UCSD-AML1 (cell line): Measurements from ENCODE around the gene REM2.

Source experiments
- DNase-seq: peaks from one replicate; lab custom pipeline; 2025; ENCODE audit not compliant: unreplicated experiment; lab: John Stamatoyannopoulos, UW

Gene REM2

DNA sequence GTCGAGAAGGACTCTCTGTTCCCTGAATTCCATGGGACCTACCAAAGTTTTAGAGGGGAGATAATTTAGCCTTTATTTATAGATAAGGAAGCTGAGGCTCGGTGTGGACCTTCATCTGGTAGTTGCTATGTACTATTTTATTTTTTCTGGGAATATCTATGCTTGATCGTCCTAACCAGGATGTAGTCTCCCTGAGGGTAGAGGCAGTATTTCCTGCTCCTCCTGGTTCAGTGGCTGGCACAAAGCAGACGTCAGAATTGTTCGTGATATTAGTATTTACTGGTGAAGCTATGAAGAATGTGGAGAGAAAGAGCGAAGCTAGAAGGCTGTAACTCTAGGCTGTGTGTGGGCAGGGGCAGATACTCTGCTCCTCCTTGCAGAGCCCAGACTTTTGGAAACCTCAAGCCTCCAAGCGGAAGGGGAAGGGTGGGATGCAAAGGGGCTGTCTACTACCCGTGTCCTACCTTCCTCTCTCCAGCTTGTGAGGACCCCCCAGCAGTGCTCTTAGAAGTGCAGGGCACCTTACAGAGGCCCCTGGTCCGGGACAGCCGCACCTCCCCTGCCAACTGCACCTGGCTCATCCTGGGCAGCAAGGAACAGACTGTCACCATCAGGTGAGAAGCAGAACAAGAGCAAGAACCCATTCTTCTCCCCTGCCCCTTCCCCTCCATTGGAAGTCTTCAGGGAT is 10.0 kb upstream of the REM2 start:
- DNase-seq: no peak

DNA sequence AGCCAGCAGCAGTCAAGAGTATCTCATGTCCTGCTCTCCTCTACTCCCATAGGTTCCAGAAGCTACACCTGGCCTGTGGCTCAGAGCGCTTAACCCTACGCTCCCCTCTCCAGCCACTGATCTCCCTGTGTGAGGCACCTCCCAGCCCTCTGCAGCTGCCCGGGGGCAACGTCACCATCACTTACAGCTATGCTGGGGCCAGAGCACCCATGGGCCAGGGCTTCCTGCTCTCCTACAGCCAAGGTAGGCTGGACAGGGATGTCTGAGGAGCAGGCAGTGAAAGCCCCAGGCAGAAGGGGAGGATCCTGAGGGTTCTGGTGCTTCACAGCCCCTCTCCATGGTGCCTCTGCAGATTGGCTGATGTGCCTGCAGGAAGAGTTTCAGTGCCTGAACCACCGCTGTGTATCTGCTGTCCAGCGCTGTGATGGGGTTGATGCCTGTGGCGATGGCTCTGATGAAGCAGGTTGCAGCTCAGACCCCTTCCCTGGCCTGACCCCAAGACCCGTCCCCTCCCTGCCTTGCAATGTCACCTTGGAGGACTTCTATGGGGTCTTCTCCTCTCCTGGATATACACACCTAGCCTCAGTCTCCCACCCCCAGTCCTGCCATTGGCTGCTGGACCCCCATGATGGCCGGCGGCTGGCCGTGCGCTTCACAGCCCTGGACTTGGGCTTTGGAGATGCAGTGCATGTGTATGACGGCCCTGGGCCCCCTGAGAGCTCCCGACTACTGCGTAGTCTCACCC is 7.8 kb upstream of the REM2 start:
- no peak for DNase-seq

- DNase-seq: no peak
Observed at GRCh38 chr14:22875748-22876319, 7.2 kb upstream of the REM2 start.

DNA sequence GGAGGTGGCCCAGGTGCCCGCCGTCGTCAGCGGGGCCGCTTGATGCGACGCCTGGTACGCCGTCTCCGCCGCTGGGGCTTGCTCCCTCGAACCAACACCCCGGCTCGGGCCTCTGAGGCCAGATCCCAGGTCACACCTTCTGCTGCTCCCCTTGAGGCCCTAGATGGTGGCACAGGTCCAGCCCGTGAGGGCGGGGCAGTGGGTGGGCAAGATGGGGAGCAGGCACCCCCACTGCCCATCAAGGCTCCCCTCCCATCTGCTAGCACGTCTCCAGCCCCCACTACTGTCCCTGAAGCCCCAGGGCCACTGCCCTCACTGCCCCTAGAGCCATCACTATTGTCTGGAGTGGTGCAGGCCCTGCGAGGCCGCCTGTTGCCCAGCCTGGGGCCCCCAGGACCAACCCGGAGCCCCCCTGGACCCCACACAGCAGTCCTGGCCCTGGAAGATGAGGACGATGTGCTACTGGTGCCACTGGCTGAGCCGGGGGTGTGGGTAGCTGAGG is 6.0 kb upstream of the REM2 start:
- no peak for DNase-seq

DNA sequence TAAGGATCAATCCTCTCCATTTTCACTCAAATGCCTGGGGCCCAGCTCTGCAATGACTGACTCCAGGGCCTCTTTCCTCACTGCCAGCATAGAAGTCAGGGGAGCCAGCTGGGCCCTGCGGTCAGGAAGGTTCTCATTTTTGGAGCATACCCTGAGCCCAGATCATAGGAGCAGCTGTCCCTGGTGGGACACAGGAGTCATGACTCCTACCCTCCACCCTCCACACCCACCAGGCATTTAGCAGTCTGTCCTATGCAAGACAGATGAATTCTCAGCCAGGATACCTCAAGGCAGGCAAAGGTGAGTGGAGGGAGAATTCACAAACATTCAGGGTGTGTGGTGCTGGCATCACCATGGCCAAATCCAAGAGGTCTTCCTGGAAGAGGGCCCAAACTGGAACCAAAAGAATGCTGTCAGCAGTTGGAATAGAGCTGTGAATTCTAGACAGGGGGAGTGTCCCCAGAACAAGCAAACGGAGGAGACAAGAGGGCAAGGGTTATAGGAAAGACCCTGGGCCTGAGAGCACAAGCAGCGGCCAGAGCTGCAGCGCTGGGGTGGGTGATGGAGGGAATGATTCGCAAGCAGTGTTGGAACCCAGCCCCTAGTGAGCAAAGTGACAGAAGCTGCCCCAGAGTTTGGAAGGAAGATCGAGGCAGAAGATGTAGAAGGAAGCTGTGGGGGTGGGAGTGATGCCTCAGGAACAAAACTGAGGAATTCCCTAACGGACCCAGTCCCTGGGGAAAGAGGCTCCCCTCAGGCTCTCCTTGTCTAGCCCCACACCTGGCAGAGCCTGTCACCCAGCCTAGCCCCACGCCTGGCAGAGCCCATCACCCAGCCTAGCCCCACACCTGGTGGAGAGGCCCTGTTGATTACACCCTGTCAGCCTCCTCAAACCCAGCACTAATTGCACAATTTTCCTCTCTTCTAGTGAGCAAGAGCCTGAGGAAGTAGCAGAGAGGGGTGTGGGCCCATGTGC is 4.5 kb upstream of the REM2 start:
- no peak for DNase-seq

DNA sequence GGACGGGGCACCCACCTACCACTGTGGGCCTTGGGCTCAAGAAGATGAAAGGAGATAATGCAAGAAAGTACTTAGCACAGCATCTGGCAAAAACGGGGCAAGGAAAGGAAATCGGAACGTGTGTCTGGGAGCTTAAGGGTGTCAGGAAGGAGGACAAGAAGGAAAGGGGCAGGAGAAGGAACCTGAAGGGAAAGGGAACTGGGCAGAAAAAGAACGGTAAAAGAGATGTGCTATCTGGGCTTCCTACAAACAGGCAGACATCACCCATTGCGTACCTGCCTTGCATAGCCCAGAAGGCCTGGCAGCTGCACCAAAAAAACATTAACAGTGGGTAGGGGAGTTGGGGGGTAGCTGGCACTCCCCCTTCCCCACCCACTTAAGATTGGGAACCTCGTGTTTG is 958 bp upstream of the REM2 start:
- DNase-seq: no peak

- DNase-seq: no peak
Observed at GRCh38 chr14:22882529-22883172, 371 bp upstream of the REM2 start.

DNA sequence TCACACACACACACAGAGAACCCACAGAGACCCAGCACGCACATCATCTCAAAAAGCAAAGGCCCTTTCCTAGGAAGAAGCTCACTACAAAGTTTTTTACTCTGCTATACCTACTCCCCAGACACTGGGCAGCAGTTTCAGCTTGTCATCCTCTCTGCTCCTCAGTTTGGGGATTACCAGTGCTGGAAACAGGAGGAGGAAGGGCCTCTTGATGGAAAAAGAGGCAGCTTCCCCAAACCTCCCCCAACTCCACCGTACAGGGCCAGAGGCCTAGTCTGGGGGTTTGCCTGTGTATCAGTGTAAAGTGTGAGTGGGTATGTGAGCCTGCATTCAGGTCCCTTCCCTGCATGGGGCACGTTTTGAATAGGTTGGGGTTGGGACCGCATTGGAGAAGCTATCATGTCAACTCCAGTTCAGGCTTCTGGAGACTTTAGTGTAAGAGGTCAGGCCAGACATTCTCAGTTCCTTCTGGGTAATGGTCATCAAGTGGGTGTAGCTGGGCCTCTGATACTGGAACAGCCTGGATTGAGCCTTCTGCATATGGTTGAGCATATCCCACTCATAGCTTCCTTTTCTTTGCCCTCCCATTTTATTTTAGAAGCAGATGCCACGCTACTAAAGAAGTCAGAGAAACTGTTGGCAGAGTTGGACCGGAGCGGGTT is 1.2 kb downstream of the REM2 start:
- no peak for DNase-seq

DNA sequence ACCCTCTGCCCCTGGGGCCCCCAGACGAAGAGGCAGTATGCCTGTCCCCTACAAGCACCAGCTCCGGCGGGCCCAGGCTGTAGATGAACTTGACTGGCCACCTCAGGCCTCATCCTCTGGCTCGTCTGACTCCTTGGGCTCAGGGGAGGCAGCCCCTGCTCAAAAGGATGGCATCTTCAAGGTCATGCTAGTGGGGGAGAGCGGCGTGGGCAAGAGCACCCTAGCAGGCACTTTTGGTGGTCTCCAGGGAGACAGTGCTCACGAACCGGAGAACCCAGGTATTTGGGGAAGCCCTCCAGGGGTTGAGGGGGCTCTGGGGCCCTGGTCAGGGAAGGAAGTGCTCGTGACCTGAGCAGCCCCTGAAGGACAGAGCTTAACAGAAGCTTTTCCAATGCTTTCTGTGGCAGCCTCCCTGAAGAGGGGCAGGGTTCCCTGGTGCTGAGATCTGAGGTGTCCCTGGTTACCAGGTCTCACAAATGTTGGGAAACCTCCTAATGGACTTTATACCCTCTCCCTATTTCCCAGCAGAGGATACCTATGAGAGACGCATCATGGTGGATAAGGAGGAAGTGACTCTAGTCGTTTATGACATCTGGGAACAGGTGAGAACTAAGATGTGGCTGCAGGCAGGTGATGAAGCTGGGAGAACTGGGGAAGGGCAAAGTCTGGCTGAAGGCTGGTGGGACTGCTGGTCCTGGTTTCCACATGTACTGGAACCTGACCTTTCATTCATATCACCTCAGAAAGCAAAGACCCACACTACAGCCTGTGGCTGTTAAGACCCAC is 1.9 kb downstream of the REM2 start:
- DNase-seq: no peak

DNA sequence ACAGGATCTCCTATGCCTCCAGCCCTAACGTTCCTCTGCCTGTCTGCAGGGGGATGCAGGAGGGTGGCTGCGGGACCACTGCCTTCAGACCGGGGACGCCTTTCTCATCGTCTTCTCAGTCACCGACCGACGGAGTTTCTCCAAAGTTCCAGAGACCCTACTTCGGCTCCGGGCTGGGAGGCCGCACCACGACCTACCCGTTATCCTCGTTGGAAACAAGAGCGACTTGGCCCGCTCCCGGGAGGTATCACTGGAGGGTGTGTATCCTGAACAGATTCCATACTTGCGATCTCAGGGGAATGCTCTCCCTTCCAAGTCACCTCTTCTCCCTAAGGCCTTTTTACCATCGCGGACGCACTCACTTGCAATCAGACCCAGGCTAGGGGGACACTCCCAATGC is 3.0 kb downstream of the REM2 start:
- DNase-seq: no peak

DNA sequence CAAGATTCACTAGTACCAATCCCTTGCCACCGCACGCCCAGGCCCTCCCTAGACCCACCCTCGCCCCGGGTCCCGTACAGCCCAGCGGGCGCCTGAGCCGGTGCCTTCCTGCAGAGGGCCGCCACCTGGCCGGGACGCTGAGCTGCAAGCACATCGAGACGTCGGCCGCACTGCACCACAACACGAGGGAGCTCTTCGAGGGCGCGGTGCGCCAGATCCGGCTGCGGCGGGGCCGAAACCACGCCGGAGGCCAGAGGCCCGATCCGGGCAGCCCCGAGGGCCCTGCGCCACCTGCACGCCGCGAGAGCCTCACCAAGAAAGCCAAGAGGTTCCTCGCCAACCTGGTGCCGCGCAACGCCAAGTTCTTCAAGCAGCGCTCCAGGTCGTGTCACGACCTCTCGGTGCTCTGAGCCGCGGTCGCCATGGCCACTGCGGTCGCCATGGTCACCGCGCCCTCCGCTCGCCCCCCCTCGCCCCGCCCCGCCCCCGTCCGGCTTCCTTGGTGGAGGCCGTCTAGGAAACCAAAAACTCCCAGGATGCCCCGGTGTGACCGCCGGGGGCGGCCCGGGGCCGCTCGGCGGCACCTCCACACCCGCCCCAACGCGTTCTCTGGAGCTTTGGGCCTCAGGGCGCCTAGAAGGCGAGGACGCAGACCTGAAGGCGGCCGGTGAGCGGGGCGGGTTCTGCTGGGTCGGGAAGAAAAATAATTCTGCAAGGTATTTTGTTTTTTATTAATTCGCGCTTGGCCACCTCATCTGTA is 3.7 kb downstream of the REM2 start:
- DNase-seq: no peak

DNA sequence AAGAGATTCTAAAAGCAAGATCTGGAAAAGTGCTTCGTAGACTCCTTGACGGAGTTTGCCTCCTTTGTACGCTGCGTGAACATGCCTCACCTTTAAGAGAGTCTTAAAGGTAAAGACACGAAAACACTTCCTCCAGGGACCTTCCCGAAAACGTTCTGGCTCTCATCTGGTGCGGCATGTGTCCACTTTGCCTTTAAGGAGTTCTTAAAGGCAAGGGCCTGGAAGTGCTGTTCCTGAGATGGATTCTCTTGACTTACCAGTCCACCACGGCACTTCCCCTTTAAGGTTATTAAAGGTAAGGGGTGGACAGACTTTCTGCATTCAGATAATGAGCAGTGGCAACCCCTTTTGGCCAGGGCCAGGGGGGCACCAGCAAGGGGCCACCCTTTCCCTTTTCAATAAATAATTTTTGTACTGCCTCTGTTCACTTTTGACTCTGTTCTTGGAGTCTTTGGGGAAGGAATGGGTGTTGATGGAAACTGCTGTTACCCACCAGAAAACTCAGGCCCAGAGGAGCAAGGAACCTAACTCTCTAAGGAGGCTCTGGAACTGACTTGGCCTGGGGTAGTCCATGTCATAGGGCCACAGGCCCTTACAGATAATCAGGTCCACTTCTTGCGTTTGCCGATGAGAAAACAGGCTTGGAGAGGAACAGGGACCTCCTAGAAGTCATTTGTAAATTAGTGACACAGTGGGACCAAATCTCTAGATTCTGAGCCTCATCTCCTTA is 4.4 kb downstream of the REM2 start:
- DNase-seq: no peak

DNA sequence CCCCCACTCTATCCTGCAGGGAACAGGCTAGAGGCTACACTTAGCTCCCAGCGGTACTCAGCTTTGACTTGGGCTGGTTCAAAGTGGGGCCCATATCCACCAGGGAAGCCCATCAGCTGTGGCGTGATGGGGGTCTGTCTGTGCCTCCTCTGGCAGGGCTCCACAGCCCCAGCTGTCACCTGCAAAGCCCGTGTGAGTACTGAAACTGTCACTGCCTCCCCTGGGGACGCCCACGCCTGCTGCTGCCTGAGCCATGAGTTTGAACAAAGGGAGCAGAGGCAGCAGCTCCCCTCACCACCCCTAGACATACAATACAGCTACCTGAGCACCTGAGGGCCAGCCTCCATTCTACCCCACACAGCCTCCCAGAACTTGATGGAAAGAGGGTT is 5.0 kb downstream of the REM2 start:
- DNase-seq: no peak

- no peak for DNase-seq
Observed at GRCh38 chr14:22888662-22889061, 5.6 kb downstream of the REM2 start.

DNA sequence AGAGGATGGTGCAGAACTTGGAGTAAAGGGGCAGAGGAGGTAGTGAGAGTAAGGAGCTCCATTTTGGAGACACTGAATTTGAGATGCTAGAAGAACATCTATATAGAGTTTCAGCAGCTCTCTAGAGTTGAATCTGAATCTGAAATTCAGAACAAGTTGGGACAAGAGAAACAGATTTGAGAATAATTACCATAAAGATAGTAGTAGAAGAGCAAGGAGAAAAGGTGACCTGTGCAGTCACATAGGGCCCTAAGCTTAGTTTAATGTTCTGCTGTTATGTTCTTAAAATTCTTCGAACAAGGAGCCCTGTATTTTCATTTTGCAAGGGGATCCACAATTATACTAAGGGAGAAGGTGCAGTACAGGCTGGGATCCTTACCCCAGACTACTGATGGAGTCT is 7.4 kb downstream of the REM2 start:
- DNase-seq: no peak

DNA sequence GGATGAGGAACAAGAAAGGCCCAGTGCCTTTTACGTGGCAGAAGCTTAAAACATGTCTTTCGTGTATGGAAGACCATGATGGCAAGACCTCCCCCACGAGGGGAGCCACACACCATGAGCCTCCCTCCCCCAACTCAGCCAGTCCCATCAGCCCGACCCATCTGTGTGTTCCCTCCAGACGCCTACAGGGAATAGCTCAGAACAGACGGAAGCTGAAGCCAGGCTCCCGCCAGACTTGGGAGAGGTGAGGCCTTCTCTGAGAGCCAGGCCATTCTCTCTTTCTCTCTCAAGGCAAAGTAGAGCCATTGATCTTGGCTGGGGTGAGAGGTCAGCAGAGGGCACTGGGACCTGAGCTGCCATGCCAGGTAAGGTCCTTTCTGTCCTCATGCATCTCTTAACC is 9.5 kb downstream of the REM2 start:
- no peak for DNase-seq

GRCh38 chr14:22893706-22894105 is 10.7 kb downstream of the REM2 start:
- no peak for DNase-seq

GRCh38 chr14:22895402-22895801 is 12.4 kb downstream of the REM2 start:
- no peak for DNase-seq
